H1 (cell line): ENCODE data around the gene PKNOX1. TPM values are rescaled to one million over a fixed set of nuclear protein-coding genes. Genes with fewer than 3 reads are reported as not detected.
"Not testable (repeated sequence)": the region's sequence is repeated elsewhere in the genome, so short reads cannot be mapped to it uniquely, and the experiment has no call there.

Experiments
- CTCF ChIA-PET: fragments of 300-600 bp; sonication (Branson Sonifier 250); formaldehyde crosslinking; loops from one replicate; lab custom pipeline; 2021; ENCODE audit not compliant: partially characterized antibody; lab: Charles Lee
- POLR2A ChIA-PET: fragments of 300-600 bp; sonication (Branson Sonifier 250); formaldehyde crosslinking; loops from one replicate; lab custom pipeline; 2021; ENCODE audit warnings: inconsistent platforms; ENCODE audit not compliant: partially characterized antibody; lab: Charles Lee
- DNase-seq, 2 experiments: peaks; one replicate each; pipeline versions ENCODE4 v3.0.0 to v3.0.0-alpha.2; 2010 to 2022; ENCODE audit warnings: low spot score in 2 of 2, low read depth in 1 of 2, mixed read lengths in 1 of 2
- FAIRE-seq: peaks from 2 replicates; lab custom pipeline; 2011; peaks lifted over from hg19 to GRCh38; lab: Jason Lieb, UNC
- H2AFZ ChIP-seq: 2 replicates; pipeline ENCODE4 v1.8.1; 2012; ENCODE audit warnings: low read length, inconsistent platforms
- H2AK5ac ChIP-seq: 2 replicates; pipeline ENCODE4 v1.6.1; 2013; ENCODE audit warnings: low read depth, low read length
- H2BK120ac ChIP-seq: replicated peaks from 2 replicates; pipeline ENCODE3; 2013; ENCODE audit warnings: low read depth, low read length, inconsistent platforms
- H2BK12ac ChIP-seq: 2 replicates; pipeline ENCODE4 v1.6.1; 2013; ENCODE audit warnings: low read depth, low read length
- H2BK15ac ChIP-seq: 2 replicates; pipeline ENCODE4 v1.6.1; 2013; ENCODE audit warnings: low read length
- H2BK20ac ChIP-seq: 2 replicates; pipeline ENCODE4 v1.6.1; 2013; ENCODE audit warnings: low read length
- H2BK5ac ChIP-seq: 2 replicates; pipeline ENCODE4 v1.6.1; 2013; ENCODE audit warnings: low read depth, low read length
- H3K14ac ChIP-seq: 2 replicates; pipeline ENCODE4 v1.6.1; 2013; ENCODE audit warnings: inconsistent platforms; ENCODE audit not compliant: insufficient read length
- H3K18ac ChIP-seq: 2 replicates; pipeline ENCODE4 v1.6.1; 2013; ENCODE audit warnings: low read length; ENCODE audit errors: extremely low read depth
- H3K23ac ChIP-seq: 2 replicates; pipeline ENCODE4 v1.6.1; 2013; ENCODE audit warnings: inconsistent platforms; ENCODE audit not compliant: insufficient read length
- H3K23me2 ChIP-seq: 2 replicates; pipeline ENCODE4 v1.6.1; 2013; ENCODE audit warnings: low read depth, low read length
- H3K27ac ChIP-seq: 2 replicates; pipeline ENCODE4 v1.6.1; 2011; ENCODE audit warnings: low read depth, low read length, inconsistent platforms
- H3K27me3 ChIP-seq, 4 experiments: replicated peaks in 1 of 4; 1 replicate in 1 of 4; 2 replicates in 3 of 4; pipeline versions ENCODE4 v1.6.1 to v1.8.1; 2011 to 2013; ENCODE audit warnings: low read length in 3 of 4, mild to moderate bottlenecking in 3 of 4, inconsistent platforms in 2 of 4, mixed read lengths in 2 of 4, moderate library complexity in 1 of 4; ENCODE audit not compliant: control insufficient read depth in 3 of 4, insufficient read depth in 3 of 4; ENCODE audit errors: extremely low read depth in 1 of 4
- H3K36me3 ChIP-seq, 4 experiments: 2 replicates each; pipeline versions ENCODE4 v1.6.1 to v1.8.1; 2011 to 2013; ENCODE audit warnings: mild to moderate bottlenecking in 4 of 4, low read length in 3 of 4, moderate library complexity in 2 of 4, control low read depth in 1 of 4, inconsistent platforms in 1 of 4; ENCODE audit not compliant: insufficient read depth in 4 of 4, control insufficient read depth in 2 of 4
- H3K4ac ChIP-seq: replicated peaks from 2 replicates; pipeline ENCODE3; 2013; ENCODE audit warnings: low read length, low read depth, mixed read lengths, inconsistent platforms; ENCODE audit not compliant: insufficient read length
- H3K4me1 ChIP-seq, 4 experiments: replicated peaks in 1 of 4; 1 replicate in 1 of 4; 2 replicates in 3 of 4; pipeline versions ENCODE4 v1.6.1 to v1.8.1; 2011 to 2013; ENCODE audit warnings: low read length in 3 of 4, inconsistent platforms in 2 of 4, mixed read lengths in 1 of 4; ENCODE audit not compliant: insufficient read depth in 4 of 4, control insufficient read depth in 3 of 4
- H3K4me2 ChIP-seq, 2 experiments: 2 replicates each; pipeline versions ENCODE4 v1.6.1 to v1.8.1; 2011 to 2013; ENCODE audit warnings: low read depth in 2 of 2, low read length in 2 of 2, control low read depth in 1 of 2, inconsistent platforms in 1 of 2, mild to moderate bottlenecking in 1 of 2; ENCODE audit not compliant: insufficient read depth in 1 of 2
- H3K4me3 ChIP-seq, 4 experiments: fragments of 200-600, 300-600 bp in 1 of 4; sonication (generic), shearing (Covaris generic), sonication (Bioruptor Twin) in 1 of 4; 2 replicates each; pipeline versions ENCODE4 v1.5.1 to v1.8.1; 2011 to 2016; ENCODE audit warnings: low read length in 4 of 4, low read depth in 3 of 4, control low read depth in 2 of 4, inconsistent platforms in 2 of 4, mild to moderate bottlenecking in 2 of 4, mixed read lengths in 1 of 4, moderate library complexity in 1 of 4; ENCODE audit not compliant: insufficient read depth in 2 of 4; ENCODE audit errors: extremely low read depth in 1 of 4
- H3K56ac ChIP-seq: replicated peaks from 2 replicates; pipeline ENCODE3; 2013; ENCODE audit warnings: low read depth, mild to moderate bottlenecking, mixed read lengths, low read length, inconsistent platforms; ENCODE audit not compliant: insufficient read length
- H3K79me1 ChIP-seq: 2 replicates; pipeline ENCODE4 v1.6.1; 2013; ENCODE audit warnings: low read depth, low read length, control low read depth
- H3K79me2 ChIP-seq, 2 experiments: 2 replicates each; pipeline versions ENCODE4 v1.6.1 to v1.8.1; 2012 to 2013; ENCODE audit warnings: low read length in 2 of 2, mild to moderate bottlenecking in 2 of 2, inconsistent platforms in 1 of 2; ENCODE audit not compliant: insufficient read depth in 2 of 2, control insufficient read depth in 1 of 2
- H3K9ac ChIP-seq, 4 experiments: replicated peaks in 1 of 4; 1 replicate in 1 of 4; 2 replicates in 3 of 4; pipeline versions ENCODE4 v1.6.1 to v1.8.1; 2011 to 2013; ENCODE audit warnings: low read depth in 3 of 4, low read length in 3 of 4, control low read depth in 2 of 4, mild to moderate bottlenecking in 2 of 4, moderate library complexity in 2 of 4, inconsistent platforms in 1 of 4; ENCODE audit errors: extremely low read depth in 1 of 4
- H3K9me3 ChIP-seq, 2 experiments: 2 replicates each; pipeline versions ENCODE4 v1.6.1 to v1.8.1; 2012 to 2013; ENCODE audit warnings: mild to moderate bottlenecking in 2 of 2, moderate library complexity in 2 of 2, control low read depth in 1 of 2, inconsistent platforms in 1 of 2, low read depth in 1 of 2, low read length in 1 of 2, mixed read lengths in 1 of 2; ENCODE audit not compliant: insufficient read depth in 2 of 2
- H4K20me1 ChIP-seq, 2 experiments: replicated peaks in 1 of 2; 2 replicates each; pipeline versions ENCODE3 to v1.8.1; 2011 to 2013; ENCODE audit warnings: inconsistent platforms in 2 of 2, low read length in 2 of 2, mild to moderate bottlenecking in 1 of 2; ENCODE audit not compliant: insufficient read depth in 2 of 2, control insufficient read depth in 1 of 2
- H4K5ac ChIP-seq: 2 replicates; pipeline ENCODE4 v1.6.1; 2013; ENCODE audit warnings: low read length, low read depth, mixed read lengths, inconsistent platforms; ENCODE audit not compliant: insufficient read length
- H4K8ac ChIP-seq: 2 replicates; pipeline ENCODE4 v1.8.0; 2013; ENCODE audit warnings: mild to moderate bottlenecking, moderate library complexity, low read length, inconsistent platforms; ENCODE audit not compliant: insufficient read depth; ENCODE audit errors: extremely low read depth
- H4K91ac ChIP-seq: replicated peaks from 2 replicates; pipeline ENCODE3; 2013; ENCODE audit warnings: low read length, mixed read lengths, inconsistent platforms; ENCODE audit not compliant: insufficient read length
- WGBS, 2 experiments: shearing (Covaris generic) in 1 of 2; methylation state at CpG; one replicate each; pipeline versions ENCODE4 v1.1.6 to v1.1.7; 2013 to 2015; ENCODE audit warnings: low lambda C conversion rate in 2 of 2, mixed read lengths in 2 of 2, inconsistent platforms in 1 of 2, low coverage in 1 of 2, missing lambda C conversion rate in 1 of 2; ENCODE audit not compliant: insufficient replicate concordance in 2 of 2, insufficient coverage in 1 of 2, insufficient read length in 1 of 2; ENCODE audit errors: extremely low coverage in 1 of 2, missing lambda C conversion rate in 1 of 2; 5-methylcytosine and 5-hydroxymethylcytosine counted together
- polyA plus RNA-seq, 7 experiments: library from polyadenylated mRNA; depleted of rRNA in 3 of 7; stranded (reverse) in 5 of 7; unstranded in 2 of 7; fragments of >200 nt in 5 of 7; fragments of 200-250 nt in 2 of 7; gene quantifications; 1 replicate in 5 of 7; 2 replicates in 1 of 7; 4 replicates in 1 of 7; pipeline versions ENCODE4 v1.2.1 to v1.2.3, GENCODE V29; 2011 to 2013; ENCODE audit warnings: missing spikeins in 2 of 7, mixed read lengths in 2 of 7
- total RNA-seq: library from RNA; stranded (reverse); fragmentation: NEBNext Ultra II Directional; extraction: Animal tissue kit (Norgen Biotek cat#: 25700); gene quantifications from 2 replicates; pipeline ENCODE4 v1.2.1, GENCODE V29; 2021

The PKNOX1 gene
- total and polyA plus RNA-seq, 2 of the 8 experiments (the other 6 are each of a cell fraction or from before 2014, with no cell fraction given): 20.4 to 31.9 TPM

DNA sequence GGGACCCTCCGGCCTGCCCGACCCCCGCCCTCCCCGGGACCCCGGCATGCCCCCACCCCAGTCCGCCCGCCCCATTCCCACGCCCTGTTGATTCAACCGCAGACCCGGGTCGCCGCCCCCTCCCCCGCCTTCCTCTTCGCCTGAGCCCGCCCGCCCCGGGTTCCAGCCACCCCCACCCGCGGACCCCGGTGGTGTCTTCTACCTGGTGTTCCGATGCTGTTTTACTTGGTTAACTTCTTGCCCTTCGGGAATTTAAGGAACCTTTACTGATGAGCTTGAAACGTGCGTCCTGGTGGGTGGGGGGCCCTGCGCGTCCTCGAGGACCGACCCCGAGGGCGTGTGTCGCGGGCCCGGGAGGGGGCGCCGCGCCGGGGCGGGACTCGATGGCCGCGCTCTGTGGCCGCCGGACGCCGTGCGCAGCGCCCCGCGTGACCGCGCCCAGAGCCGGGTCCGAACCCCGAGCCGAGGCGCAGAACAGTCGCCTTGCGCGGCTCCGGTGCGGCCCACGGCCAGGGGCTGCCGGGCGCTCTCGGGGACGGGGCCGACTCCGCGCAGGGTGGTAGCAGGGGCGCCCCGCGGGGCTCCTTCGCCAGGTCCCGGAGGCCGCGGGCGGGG lies 101.8 kb downstream of the PKNOX1 start:
- H4K8ac ChIP-seq, H2BK120ac ChIP-seq, H3K9me3 ChIP-seq, H4K5ac ChIP-seq, H3K56ac ChIP-seq, H4K20me1 ChIP-seq, CTCF ChIA-PET, H3K36me3 ChIP-seq, H3K4me3 ChIP-seq, H3K79me2 ChIP-seq, H4K91ac ChIP-seq, H3K4me2 ChIP-seq, H3K23ac ChIP-seq, H2AK5ac ChIP-seq, H3K27ac ChIP-seq, H2AFZ ChIP-seq, H2BK20ac ChIP-seq, H3K4ac ChIP-seq, H2BK5ac ChIP-seq, H3K4me1 ChIP-seq, H3K14ac ChIP-seq, H3K79me1 ChIP-seq, H2BK12ac ChIP-seq, FAIRE-seq, H3K9ac ChIP-seq, H3K23me2 ChIP-seq, DNase-seq, H3K27me3 ChIP-seq, H3K18ac ChIP-seq, POLR2A ChIA-PET, H2BK15ac ChIP-seq: not testable (repeated sequence)
- no CpG with 5 or more reads among the region's 77 CpGs for WGBS, 2 experiments

DNA sequence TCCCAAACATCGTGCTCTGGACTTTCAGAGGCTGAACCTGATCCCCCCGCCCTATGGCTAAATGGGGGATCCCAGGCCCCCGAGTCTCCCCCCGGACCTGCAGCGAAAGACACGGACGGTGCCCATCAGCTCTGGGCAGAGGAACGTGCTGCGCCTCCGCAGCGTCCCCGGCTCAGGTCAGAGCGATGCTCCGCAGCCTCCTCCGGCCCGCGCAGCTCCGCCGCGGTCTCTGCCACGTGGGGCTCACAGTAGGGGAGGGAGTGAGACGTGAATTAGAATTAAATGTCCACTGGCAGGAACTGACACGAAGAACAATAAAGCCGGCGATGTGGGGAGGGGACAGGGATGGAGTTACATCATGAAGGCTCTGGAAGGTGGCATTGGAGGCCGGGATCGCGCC lies 102.3 kb downstream of the PKNOX1 start:
- not testable (repeated sequence) for FAIRE-seq, H4K91ac ChIP-seq, H3K23ac ChIP-seq

More for the DNA sequence above, 102.3 kb downstream of the PKNOX1 start:
- H2BK12ac ChIP-seq, H4K5ac ChIP-seq, H4K8ac ChIP-seq, H2BK5ac ChIP-seq, H3K4ac ChIP-seq, H2AFZ ChIP-seq, H3K4me3 ChIP-seq, H3K4me1 ChIP-seq, H2BK120ac ChIP-seq, H3K79me1 ChIP-seq, H3K9me3 ChIP-seq, CTCF ChIA-PET, H3K27me3 ChIP-seq, H2AK5ac ChIP-seq, POLR2A ChIA-PET, H3K9ac ChIP-seq, H2BK15ac ChIP-seq, H3K4me2 ChIP-seq, H3K36me3 ChIP-seq, H3K18ac ChIP-seq, H4K20me1 ChIP-seq, H3K23me2 ChIP-seq, H3K14ac ChIP-seq, H3K79me2 ChIP-seq, H2BK20ac ChIP-seq, H3K27ac ChIP-seq, H3K56ac ChIP-seq: not testable (repeated sequence)
- peak in 1 of 2 experiments; percentile 38 for DNase-seq
- no CpG with 5 or more reads among the region's 28 CpGs for WGBS, 2 experiments
